GM18519 (cell line): Measurements from ENCODE around the gene XPO5.

Experiments
- ATAC-seq: cut with Tn5 transposase; IDR thresholded peaks from one replicate; pipeline ENCODE4 v1.9.1; 2021; ENCODE audit warnings: mild to moderate bottlenecking, moderate library complexity; ENCODE audit not compliant: unreplicated experiment, low FRiP score

The XPO5 gene

GRCh38 chr6:43477235-43478007 is 98.4 kb downstream of the XPO5 start, which contains the start of gene TJAP1:
Gene TJAP1, plus strand, starts transcription at chr6:43477570. Its CDS starts 21,432 bp downstream, at chr6:43499002.
- peak; percentile 71 for ATAC-seq

GRCh38 chr6:43476746-43477145 is 99.1 kb downstream of the XPO5 start:
- no peak for ATAC-seq

GRCh38 chr6:43475516-43475915 is 100.3 kb downstream of the XPO5 start:
- ATAC-seq: no peak

- no peak for ATAC-seq
These were observed 103.3 kb downstream of the XPO5 start for GRCh38 chr6:43472515-43472914.
